Heart left ventricle (tissue), 16 donors: ENCODE data around the gene CHAF1B. TPM values are rescaled to one million over a fixed set of nuclear protein-coding genes. Genes with fewer than 3 reads are reported as not detected.
"Not testable (repeated sequence)": the region's sequence is repeated elsewhere in the genome, so short reads cannot be mapped to it uniquely, and the experiment has no call there.

Source experiments
- ATAC-seq, 4 donors: fragments of 200-7000 bp; cut with Tn5 transposase; one replicate each; pipeline ENCODE4 v1.9.1; 2020 to 2022; ENCODE audit warnings: moderate library complexity in 4 of 4, mild to moderate bottlenecking in 3 of 4, moderate number of reproducible peaks in 1 of 4
- DNase-seq, 5 donors: peaks; one replicate each; pipeline ENCODE4 v3.0.0-alpha.2; 2020
- H3K27ac ChIP-seq, 12 donors: fragments of 200-600 bp; sonication (generic) in 4 of 12; one replicate each; pipeline versions ENCODE4 v1.5.0 to v1.8.0; 2016 to 2022; ENCODE audit warnings: mild to moderate bottlenecking in 2 of 12
- H3K27me3 ChIP-seq, 9 donors: fragments of 200-600 bp; sonication (generic) in 2 of 9; one replicate each; pipeline versions ENCODE4 v1.5.1 to v1.8.0; 2016 to 2022; ENCODE audit warnings: mild to moderate bottlenecking in 3 of 9
- H3K36me3 ChIP-seq, 9 donors: fragments of 200-600 bp; sonication (generic) in 2 of 9; one replicate each; pipeline versions ENCODE4 v1.5.0 to v1.8.0; 2018 to 2022; ENCODE audit warnings: mild to moderate bottlenecking in 2 of 9
- H3K4me1 ChIP-seq, 12 donors: fragments of 200-600 bp; sonication (generic) in 4 of 12; one replicate each; pipeline versions ENCODE4 v1.5.0 to v1.8.0; 2016 to 2022; ENCODE audit warnings: mild to moderate bottlenecking in 3 of 12
- H3K4me3 ChIP-seq, 12 donors: fragments of 200-600 bp; sonication (generic) in 4 of 12; one replicate each; pipeline versions ENCODE4 v1.5.0 to v1.8.0; 2017 to 2022; ENCODE audit warnings: mild to moderate bottlenecking in 9 of 12, moderate library complexity in 4 of 12
- H3K9me3 ChIP-seq, 12 donors: fragments of 200-600 bp; sonication (generic) in 4 of 12; one replicate each; pipeline versions ENCODE4 v1.5.0 to v1.8.0; 2016 to 2022; ENCODE audit warnings: mild to moderate bottlenecking in 1 of 12
- CTCF ChIP-seq, 12 donors: fragments of 200-600 bp; sonication (generic) in 4 of 12; IDR thresholded peaks; one replicate each; pipeline versions ENCODE4 v1.5.0 to v1.8.0; 2018 to 2022; ENCODE audit warnings: antibody characterized with exemption in 12 of 12, mild to moderate bottlenecking in 5 of 12
- POLR2A ChIP-seq, 2 donors: fragments of 450-650 bp; IDR thresholded peaks; one replicate each; pipeline ENCODE4 v1.6.1; 2017; ENCODE audit warnings: antibody characterized with exemption in 2 of 2, mild to moderate bottlenecking in 2 of 2, moderate library complexity in 2 of 2
- WGBS, 4 donors: extraction: QIAGEN DNeasy Blood & Tissue Kit in 2 of 4; methylation state at CpG; one replicate each; pipeline versions ENCODE4 v1.1.5 to v1.1.7; 2013 to 2018; 5-methylcytosine and 5-hydroxymethylcytosine counted together
- intact Hi-C, 10 donors: fragments of 100-400 bp; cut with DNase I; formaldehyde crosslinking; loops; one replicate each; pipeline versions ENCODE4 v1.11.1 to v1.14.2; 2022
- polyA plus RNA-seq, 2 donors: library from polyadenylated mRNA; stranded (reverse); fragments of 200-250 nt; gene quantifications; one replicate each; pipeline ENCODE4 v1.2.3, GENCODE V29; 2013
- total RNA-seq, 9 donors: library from RNA; depleted of rRNA in 2 of 9; stranded (reverse); fragments of >200 nt in 2 of 9; fragmentation: NEBNext Ultra II Directional in 3 of 9; extraction: Animal tissue kit (Norgen Biotek cat#: 25700) in 3 of 9; gene quantifications; one replicate each; pipeline versions ENCODE4 v1.1.0 to v1.2.4, GENCODE V29; 2016 to 2023
- donor health status: ischemic (EF 13 %, LVEDD 7.1; RV severe dilation, severe dysfunction).
- donor health status: healthy with polysubstance abuse.
- donor health status: DM: no; HTN: yes; CAD: no.
- donor health status: DM: no; HTN: no; CAD: no.
- donor health status: ischemic (EF 25% LVEDD 6.9; RV normal size, moderate dysfunction).
- donor health status: ischemic (EF 25% LVEDD 5.7; RV mildly dilated, moderate dysfunction).
- donor health status: healthy.
- donor health status: DM: yes; HTN: yes; CAD: no.
- donor health status: ischemic (EF 35%, LVEDD 5.7; RV mildly dilated, moderate dysfunction).
- donor health status: nonischemic (EF 11% LVEDD 7.7; RV severe dilation, severe dysfunction).
- donor health status: DM: yes; HTN: yes; CAD: no.
- donor health status: PGD.
- donor health status: ischemic (EF 29% LVEDD 5.4; RV normal size, mild dysfunction).
- donor health status: nonischemic (EF 23%, LVEDD 6.1; RV moderate dilation, normal function).

The CHAF1B gene
- total and polyA plus RNA-seq, 11 donors, result 0.12 to 1.9 (median 0.54) TPM

GRCh38 chr21:36381841-36382589 is 3.2 kb upstream of the CHAF1B start:
- DNase-seq (no peak), ATAC-seq (no peak)
- WGBS, 4 donors, result 90 to 92% (median 91%) methylated on average over 9 of the region's 9 CpGs
- Histone ChIP-seq H3K4me1 (peaks cover 0 to 14% (median 0%) of the 10 kb centered on the region in 12 donors), H3K9me3 (no peaks in the 10 kb centered on the region), H3K27ac (no peak overlapping the region), H3K27me3 (no peaks in the 10 kb centered on the region), H3K36me3 (peaks cover 0 to 21% (median 12%) of the 10 kb centered on the region in 9 donors), H3K4me3 (no peak overlapping the region)
- TF ChIP-seq POLR2A (IDR thresholded peaks at IDR 0.05), result no peak
- TF ChIP-seq CTCF (IDR thresholded peaks at IDR 0.05), result no peak
- intact Hi-C loops, result no loop called here

- 83 to 94% (median 87%) methylated on average over 10 of the region's 10 CpGs for WGBS, 4 donors
- H3K27ac ChIP-seq, intact Hi-C loops, H3K27me3 ChIP-seq, H3K9me3 ChIP-seq, ATAC-seq, H3K4me3 ChIP-seq, DNase-seq: not testable (repeated sequence)
- Histone ChIP-seq H3K36me3 (peaks cover 0 to 14% (median 5%) of the 10 kb centered on the region in 9 donors), H3K4me1 (peaks cover 0 to 14% (median 0%) of the 10 kb centered on the region in 12 donors)
These were observed 2.5 kb upstream of the CHAF1B start for GRCh38 chr21:36382722-36383121.

- Histone ChIP-seq H3K9me3 (no peaks in the 10 kb centered on the region), H3K36me3 (no peaks in the 10 kb centered on the region), H3K4me1 (peaks cover 0 to 12% (median 0%) of the 10 kb centered on the region in 12 donors), H3K4me3 (peak overlapping the region in 11 of 12 donors; percentile 38 to 86 (median 65)), H3K27ac (no peak overlapping the region), H3K27me3 (no peaks in the 10 kb centered on the region)
- DNase-seq, result no peak
- intact Hi-C loops, result no loop called here
- ATAC-seq, result peak in 1 of 4 donors; percentile 6
- WGBS, 4 donors, result 32 to 38% (median 34%) methylated on average over 8 of the region's 8 CpGs
- no peak for TF ChIP-seq POLR2A (IDR thresholded peaks at IDR 0.05)
- TF ChIP-seq CTCF (IDR thresholded peaks at IDR 0.05), result no peak
These were observed 333 bp upstream of the CHAF1B start for GRCh38 chr21:36384885-36385232.

- ATAC-seq (no peak), DNase-seq (no peak)
- H3K27ac ChIP-seq, result peak overlapping the region in 1 of 12 donors; percentile 17
- no peaks in the 10 kb centered on the region for H3K9me3 ChIP-seq
- peak overlapping the region in 10 of 12 donors; percentile 38 to 86 (median 65) for H3K4me3 ChIP-seq
- H3K36me3 ChIP-seq, result no peaks in the 10 kb centered on the region
- WGBS, 4 donors, result 82 to 85% (median 83%) methylated on average over 21 of the region's 21 CpGs
- no peak for TF ChIP-seq POLR2A (IDR thresholded peaks at IDR 0.05)
- TF ChIP-seq CTCF (IDR thresholded peaks at IDR 0.05), result no peak
- intact Hi-C loops, result no loop called here
- no peaks in the 10 kb centered on the region for H3K27me3 ChIP-seq
- H3K4me1 ChIP-seq, result peaks cover 0 to 12% (median 0%) of the 10 kb centered on the region in 12 donors
These were observed 945 bp downstream of the CHAF1B start for GRCh38 chr21:36386031-36386642.
